HEK293 (cell line): Measurements from ENCODE around the gene ACTL6B.

Source experiments
- PRDM1 ChIP-seq: fragments of 450-650 bp; formaldehyde crosslinking; IDR thresholded peaks from 2 replicates; pipeline ENCODE4; 2016; ENCODE audit warnings: missing biosample characterization, missing genetic modification characterization
- REPIN1 ChIP-seq: fragments of 450-650 bp; formaldehyde crosslinking; IDR thresholded peaks from 2 replicates; pipeline ENCODE4 v1.5.1; 2017; ENCODE audit warnings: missing biosample characterization, missing genetic modification characterization, low read depth
- TCF7L2 ChIP-seq: IDR thresholded peaks from 2 replicates; pipeline ENCODE4 v1.6.1; 2011; ENCODE audit warnings: low read depth, mild to moderate bottlenecking, inconsistent platforms, low read length, moderate library complexity, borderline replicate concordance
- TF ChIP-seq, protein P1 (sequence below): fragments of 450-650 bp; formaldehyde crosslinking; IDR thresholded peaks from 2 replicates; pipeline ENCODE4 v1.5.1; 2016; ENCODE audit warnings: missing biosample characterization, missing genetic modification characterization
- TF ChIP-seq, protein P2 (sequence below): fragments of 450-650 bp; formaldehyde crosslinking; IDR thresholded peaks from 2 replicates; pipeline ENCODE4 v1.5.1; 2016; ENCODE audit warnings: missing biosample characterization, missing genetic modification characterization

DNA sequence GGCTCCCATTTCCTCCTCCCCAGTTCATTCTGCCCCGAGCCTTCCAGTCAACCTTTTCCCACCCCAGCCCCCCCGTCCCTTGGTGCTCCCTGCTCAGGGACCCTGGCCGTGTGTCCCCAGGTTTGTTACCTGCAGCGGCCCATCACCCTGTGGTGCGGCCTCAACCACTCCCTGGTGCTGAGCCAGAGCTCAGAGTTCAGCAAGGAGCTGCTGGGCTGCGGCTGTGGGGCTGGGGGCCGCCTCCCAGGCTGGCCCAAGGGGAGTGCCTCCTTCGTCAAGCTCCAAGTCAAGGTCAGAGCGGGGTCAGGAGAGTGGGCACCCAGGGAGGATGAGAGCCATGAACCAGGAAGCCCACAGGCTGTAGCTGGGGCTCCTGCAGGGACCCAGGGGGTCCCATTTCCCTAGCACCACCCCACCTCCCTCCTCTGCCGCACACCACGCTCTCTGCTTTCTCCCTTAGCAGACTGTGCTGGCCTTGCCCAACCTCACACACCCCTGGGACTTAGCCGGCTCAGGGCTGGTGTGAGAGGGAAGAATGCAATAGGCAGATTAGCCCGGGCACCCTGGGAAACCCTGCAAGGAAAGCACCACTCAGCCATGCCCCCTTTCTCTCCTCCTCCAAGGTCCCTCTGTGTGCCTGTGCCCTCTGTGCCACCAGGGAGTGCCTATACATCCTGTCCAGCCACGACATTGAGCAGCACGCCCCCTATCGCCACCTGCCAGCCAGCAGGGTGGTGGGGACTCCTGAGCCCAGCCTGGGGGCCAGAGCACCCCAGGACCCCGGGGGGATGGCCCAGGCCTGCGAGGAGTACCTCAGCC is 56.1 kb downstream of the ACTL6B start:
- TF ChIP-seq, protein P1, sequence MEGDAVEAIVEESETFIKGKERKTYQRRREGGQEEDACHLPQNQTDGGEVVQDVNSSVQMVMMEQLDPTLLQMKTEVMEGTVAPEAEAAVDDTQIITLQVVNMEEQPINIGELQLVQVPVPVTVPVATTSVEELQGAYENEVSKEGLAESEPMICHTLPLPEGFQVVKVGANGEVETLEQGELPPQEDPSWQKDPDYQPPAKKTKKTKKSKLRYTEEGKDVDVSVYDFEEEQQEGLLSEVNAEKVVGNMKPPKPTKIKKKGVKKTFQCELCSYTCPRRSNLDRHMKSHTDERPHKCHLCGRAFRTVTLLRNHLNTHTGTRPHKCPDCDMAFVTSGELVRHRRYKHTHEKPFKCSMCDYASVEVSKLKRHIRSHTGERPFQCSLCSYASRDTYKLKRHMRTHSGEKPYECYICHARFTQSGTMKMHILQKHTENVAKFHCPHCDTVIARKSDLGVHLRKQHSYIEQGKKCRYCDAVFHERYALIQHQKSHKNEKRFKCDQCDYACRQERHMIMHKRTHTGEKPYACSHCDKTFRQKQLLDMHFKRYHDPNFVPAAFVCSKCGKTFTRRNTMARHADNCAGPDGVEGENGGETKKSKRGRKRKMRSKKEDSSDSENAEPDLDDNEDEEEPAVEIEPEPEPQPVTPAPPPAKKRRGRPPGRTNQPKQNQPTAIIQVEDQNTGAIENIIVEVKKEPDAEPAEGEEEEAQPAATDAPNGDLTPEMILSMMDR (tag by site-specific recombination): no peak
- no peak for TF ChIP-seq REPIN1 (tag by site-specific recombination)
- no peak for TF ChIP-seq PRDM1 (tag by site-specific recombination)
- TF ChIP-seq, protein P2, sequence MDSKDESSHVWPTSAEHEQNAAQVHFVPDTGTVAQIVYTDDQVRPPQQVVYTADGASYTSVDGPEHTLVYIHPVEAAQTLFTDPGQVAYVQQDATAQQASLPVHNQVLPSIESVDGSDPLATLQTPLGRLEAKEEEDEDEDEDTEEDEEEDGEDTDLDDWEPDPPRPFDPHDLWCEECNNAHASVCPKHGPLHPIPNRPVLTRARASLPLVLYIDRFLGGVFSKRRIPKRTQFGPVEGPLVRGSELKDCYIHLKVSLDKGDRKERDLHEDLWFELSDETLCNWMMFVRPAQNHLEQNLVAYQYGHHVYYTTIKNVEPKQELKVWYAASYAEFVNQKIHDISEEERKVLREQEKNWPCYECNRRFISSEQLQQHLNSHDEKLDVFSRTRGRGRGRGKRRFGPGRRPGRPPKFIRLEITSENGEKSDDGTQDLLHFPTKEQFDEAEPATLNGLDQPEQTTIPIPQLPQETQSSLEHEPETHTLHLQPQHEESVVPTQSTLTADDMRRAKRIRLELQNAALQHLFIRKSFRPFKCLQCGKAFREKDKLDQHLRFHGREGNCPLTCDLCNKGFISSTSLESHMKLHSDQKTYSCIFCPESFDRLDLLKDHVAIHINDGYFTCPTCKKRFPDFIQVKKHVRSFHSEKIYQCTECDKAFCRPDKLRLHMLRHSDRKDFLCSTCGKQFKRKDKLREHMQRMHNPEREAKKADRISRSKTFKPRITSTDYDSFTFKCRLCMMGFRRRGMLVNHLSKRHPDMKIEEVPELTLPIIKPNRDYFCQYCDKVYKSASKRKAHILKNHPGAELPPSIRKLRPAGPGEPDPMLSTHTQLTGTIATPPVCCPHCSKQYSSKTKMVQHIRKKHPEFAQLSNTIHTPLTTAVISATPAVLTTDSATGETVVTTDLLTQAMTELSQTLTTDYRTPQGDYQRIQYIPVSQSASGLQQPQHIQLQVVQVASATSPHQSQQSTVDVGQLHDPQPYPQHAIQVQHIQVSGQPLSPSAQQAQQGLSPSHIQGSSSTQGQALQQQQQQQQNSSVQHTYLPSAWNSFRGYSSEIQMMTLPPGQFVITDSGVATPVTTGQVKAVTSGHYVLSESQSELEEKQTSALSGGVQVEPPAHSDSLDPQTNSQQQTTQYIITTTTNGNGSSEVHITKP (tag by site-specific recombination): no peak
- TF ChIP-seq TCF7L2: no peak
